ENCODE results near the gene MYO1C.

MYO1C gene

DNA sequence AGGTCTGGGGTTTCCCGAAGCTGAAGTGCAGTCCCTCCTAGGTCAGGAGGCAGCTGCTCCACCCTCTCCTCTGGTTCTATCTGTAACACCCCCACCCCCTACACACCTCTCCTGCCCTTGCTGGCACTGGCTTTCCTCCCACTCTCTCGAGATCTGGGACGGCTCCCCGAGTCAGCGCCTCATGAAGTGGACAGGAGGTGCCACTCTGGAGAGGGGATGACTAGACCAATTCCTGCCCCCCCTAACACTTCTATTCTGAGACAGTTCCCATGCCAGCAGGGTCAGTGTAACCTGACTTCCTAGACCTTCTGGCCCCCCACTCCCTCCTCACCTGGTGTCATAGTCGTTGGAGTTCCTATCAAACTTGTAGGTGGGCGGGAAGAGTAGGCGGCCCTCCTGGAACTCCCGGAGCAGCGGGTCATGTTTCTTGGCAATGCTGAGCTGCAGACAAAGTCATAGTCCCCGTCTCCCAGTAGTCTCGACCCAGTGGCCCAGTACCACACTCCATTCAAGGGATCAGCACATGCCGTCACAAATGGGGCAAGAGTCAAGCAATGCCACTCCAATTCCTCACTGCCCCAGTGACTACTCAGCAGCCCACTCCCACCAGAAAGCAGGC lies 14.3 kb upstream of the MYO1C start:
- no peak for DNase-seq (ENCODE audit: low read depth, low spot score)

DNA sequence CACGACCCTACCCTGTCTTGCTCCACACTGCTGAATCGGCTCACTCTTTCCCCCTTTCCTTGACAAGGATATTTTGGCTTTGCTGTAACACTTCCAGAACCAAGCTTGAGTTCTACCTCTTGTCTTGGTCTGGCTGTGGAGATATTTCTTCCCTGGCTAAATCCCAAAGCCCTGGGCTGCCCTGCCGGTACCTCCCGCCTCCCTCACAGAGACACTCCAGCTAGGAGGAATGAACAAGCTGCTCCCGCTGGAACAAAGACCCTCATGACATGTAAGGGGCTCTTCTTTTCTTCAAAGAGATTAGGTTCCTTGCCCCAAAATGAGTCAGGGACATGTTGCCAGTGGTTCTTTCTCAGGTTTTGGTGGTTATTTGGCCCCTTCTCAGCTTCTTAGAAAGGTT lies 13.1 kb upstream of the MYO1C start:
- no peak for DNase-seq (ENCODE audit: low read depth, low spot score)

- no peak for DNase-seq (ENCODE audit: low read depth, low spot score)
These were observed 12.4 kb upstream of the MYO1C start for GRCh38 chr17:1504866-1505265.

GRCh38 chr17:1503699-1504098 lies 11.2 kb upstream of the MYO1C start:
- DNase-seq (ENCODE audit: low read depth, low spot score) = no peak

DNA sequence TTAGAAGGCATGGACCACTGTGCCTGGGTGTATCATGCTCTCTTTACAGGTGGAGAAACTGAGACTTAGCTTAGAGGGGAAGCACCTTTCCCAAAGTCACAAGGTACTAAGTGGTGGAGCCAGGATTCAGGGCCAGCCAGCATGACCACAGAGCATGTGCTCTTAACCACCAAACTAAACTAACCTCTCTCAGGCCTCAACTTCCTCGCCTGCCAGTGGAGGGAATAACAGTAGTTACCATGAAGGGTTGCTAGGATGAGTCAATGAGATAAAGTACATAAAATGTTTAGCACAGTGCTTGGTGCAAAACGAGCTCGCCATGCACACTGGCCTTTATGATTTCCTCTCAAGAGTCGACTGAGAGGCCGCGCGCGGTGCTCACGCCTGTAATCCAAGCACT lies 6.4 kb upstream of the MYO1C start:
- DNase-seq (ENCODE audit: low read depth, low spot score) = no peak

DNA sequence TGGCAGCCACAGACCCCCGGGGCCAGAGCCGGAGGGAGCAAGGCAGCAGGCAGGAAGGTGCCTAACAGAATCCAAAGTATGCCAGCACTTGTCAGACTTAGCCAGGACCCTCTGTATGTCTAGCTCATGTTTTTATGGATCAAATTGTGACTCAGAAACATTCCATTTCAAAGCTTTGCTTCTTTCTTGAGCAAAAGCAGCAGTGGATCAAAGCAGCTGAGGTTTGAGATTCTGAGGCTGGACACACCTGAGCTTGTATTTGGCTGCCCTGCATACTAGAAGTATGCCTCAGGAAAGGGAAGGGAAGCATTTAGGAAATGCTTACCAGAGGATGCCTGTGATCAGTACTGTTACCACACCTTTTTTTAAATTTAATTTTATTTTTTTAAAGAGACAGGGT lies 5.7 kb upstream of the MYO1C start:
- DNase-seq (ENCODE audit: low read depth, low spot score) = no peak

- DNase-seq (ENCODE audit: low read depth, low spot score) = no peak
These were observed 5.3 kb upstream of the MYO1C start for GRCh38 chr17:1497831-1498230.

GRCh38 chr17:1496869-1497268 lies 4.4 kb upstream of the MYO1C start:
- DNase-seq (ENCODE audit: low read depth, low spot score) = no peak

DNA sequence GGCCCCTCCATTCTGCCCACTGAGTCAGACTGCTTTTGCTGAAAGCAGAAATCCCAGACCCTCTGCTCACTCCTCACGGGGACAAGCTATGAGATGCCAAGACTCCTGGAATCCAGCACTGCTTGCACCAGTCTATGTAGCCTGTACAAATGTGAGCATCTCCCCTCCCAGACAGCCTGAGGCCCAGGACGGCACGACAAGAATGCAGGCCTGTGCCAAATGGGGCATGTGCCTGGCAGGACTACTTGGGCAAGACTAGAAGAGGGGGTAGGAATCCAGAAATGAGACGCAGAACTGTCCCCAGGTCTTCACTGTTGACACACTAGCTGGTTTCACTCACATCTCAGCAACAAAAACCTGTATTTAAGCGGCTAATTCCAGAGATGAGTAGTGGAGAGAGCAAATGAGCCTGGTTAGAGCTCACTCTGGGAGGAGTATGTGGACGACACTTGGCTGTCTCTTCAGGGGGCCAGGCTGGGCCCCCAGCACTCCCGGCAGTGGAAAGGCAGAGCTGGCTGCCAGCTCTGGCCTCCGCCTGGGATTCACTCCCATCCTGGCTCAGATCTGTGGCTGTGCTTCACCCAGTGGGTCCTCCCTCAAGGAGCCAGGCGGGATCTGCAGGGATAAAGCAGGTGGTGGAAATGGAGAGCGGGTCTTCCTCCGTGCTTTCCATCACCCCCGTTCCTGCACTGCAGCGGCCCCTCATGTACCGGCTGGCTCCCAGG lies 2.9 kb upstream of the MYO1C start:
- DNase-seq (ENCODE audit: low read depth, low spot score) = no peak

DNA sequence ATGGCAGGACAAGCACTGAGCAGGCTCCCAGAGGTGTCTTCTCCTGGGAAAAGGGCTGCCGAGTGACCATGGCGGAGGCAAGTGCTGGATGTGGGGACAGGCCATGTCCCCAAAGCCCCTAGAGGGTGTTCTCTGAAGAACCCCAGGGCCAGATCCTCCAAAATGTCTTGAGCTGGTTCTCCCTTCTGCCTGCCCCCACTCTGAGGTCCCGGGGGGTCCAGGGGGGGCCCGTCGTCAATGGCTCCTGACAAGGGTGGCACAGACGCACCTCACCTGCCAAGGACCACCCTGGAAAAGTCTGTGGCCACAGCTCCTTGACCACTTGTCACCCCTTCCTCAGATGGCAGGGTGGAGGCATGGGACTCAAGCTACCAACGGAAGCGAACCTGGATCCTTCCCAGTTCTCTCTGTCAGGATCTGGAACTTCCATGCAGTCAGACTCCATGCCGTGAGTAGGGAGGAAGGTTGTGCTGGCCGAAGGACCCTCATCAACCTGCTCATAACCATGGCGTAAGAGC lies 2.3 kb upstream of the MYO1C start:
- DNase-seq (ENCODE audit: low read depth, low spot score) = no peak

- no peak for DNase-seq (ENCODE audit: low read depth, low spot score)
These were observed 1.7 kb upstream of the MYO1C start for GRCh38 chr17:1494203-1494602.

GRCh38 chr17:1493291-1493980 lies 950 bp upstream of the MYO1C start:
- no peak for DNase-seq (ENCODE audit: low read depth, low spot score)

DNA sequence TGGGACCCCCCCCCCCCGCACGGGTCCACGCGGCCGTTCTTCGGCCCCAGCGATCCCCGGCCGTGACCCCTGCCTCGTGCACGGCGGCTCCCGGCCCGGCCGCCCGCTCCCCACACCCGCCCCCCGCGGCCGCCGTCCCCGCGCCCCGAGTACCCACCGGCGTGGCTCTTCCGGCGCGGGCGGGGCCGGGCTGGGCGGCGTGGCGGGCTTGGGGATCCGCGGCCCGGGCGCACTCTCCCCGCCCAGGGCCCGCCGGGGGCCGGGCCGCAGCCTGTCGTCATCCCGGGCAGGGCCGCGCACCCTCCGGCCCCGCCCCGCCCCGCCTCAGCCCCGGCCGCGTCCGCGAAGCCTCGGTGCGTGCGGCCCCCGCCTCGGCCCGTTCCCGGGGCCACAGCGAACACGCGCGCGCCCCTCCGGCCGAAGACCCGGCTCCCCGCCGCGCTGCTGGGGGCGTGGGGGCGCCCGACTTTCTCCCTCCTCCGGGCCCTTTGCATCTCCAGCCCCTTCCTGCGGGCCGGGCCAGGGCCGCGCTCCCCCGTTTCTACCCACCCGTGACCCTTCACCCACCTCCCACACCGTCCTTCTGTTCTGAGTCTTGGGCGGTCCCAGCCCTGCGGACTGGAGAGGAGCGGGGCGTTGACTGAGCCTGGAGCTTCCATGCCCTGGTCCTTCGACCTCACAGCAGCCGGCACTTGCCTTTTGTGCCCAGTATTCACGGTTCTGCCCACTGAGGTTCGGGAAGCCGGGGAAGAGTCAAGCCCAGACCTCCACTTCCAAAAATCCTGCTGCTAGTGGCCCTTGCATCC lies 840 bp downstream of the MYO1C start:
- DNase-seq (ENCODE audit: low read depth, low spot score) = no peak

DNA sequence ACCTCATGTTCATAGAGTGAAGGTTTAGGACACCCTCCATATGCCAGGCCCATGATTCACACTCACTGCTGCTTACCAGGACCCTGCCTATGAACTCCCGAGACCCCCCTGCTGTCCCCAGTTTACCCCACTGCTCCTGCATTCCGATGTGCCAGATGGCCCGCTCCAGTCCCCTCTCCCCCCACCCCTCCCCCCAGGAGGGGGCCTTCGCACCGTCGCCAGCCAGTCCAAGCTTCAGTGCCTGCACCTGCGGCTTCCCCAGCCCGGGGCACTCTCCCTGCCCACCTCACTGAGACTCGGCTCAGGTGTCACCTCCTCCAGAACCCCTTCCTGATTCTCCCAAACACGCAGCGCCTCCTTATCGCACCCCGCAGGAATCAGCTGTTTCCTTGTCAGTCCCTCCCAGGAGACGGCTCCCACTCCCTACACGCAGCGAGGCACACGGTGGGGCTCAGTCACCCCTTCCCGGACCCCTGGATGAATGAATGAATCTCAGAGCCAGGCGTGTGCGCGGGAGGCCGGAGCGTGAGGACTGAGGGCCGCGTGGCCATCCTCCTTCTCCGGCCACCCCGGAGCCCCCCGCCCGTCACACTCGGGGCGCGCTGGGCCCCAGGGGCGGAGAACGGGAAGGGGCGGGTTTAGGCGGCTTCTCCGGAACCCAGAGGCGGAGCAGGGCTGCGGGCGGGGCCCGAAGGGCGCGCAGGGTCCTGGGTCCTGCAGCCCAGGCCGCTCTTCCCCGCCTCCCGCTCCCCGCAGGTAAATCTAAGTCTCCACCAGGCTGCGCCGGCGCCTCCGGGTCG lies 1.6 kb downstream of the MYO1C start:
- DNase-seq (ENCODE audit: low read depth, low spot score) = no peak

DNA sequence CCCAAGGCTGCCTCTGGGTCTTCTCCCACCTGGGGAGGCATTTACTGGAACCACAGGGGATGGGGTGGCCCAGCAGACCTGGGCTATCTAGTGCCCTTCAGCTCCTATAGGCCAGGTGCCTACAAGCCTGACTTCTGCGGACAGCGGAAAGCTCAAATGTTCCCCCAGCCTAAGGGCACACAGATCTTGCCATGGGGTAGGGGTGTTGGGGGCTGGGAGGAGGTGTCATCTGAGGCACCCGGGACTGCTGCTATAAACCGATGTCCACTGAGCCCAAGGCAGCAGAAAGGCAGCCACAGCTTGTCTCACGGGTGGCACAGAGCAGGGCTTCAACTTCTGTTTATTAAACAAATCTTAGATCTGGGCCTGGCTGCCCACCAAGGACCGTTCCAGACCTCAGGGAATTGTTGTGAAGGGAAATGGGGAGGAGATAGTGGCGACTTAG lies 3.6 kb downstream of the MYO1C start:
- DNase-seq (ENCODE audit: low read depth, low spot score) = no peak

DNA sequence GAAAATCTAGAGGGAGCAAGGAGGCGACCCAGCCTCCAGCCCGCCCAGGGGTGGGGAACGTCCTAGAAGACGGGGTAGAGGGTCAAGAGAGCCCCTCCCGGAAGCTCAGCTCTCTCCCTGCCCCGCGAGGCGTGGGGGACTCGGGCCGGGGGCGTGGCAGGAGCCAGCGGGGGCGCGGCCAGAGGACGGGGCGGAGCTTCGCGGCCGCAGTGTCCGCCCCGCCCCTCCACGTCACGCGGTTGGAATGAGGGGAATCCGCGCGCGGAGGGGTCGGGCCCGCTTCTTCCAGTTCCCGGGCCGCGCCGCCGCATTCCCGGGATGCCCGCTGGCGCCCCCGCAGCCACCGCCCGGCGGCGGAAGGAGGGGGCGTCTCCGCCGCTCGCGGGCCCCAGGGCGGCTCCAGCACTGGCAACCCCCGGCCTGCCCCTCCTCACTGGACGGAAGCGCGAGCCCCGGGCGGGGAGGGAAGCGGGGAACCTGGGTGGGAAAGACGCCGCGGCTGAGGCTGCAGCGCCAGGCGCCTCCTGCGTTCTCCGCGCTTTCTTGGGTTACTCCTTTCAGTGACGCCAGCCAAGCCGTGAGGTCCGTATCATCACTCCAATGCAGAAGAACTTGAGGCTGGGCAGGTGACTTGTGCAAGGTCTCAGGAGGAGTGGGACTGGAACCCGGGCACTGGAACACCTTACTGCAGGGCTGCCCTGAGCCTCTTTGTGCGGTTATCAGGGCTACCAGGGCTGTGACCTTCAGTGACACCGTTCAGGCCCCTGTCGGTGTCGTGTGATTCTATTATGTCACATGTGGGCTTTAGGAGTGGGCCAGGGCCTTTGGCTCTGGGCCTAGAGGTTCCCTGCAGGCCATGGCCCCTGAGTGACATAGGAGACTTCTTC lies 4.3 kb downstream of the MYO1C start:
- no peak for DNase-seq (ENCODE audit: low read depth, low spot score)

- DNase-seq (ENCODE audit: low read depth, low spot score) = peak; percentile 38
These were observed 5.4 kb downstream of the MYO1C start for GRCh38 chr17:1486802-1487695.

DNA sequence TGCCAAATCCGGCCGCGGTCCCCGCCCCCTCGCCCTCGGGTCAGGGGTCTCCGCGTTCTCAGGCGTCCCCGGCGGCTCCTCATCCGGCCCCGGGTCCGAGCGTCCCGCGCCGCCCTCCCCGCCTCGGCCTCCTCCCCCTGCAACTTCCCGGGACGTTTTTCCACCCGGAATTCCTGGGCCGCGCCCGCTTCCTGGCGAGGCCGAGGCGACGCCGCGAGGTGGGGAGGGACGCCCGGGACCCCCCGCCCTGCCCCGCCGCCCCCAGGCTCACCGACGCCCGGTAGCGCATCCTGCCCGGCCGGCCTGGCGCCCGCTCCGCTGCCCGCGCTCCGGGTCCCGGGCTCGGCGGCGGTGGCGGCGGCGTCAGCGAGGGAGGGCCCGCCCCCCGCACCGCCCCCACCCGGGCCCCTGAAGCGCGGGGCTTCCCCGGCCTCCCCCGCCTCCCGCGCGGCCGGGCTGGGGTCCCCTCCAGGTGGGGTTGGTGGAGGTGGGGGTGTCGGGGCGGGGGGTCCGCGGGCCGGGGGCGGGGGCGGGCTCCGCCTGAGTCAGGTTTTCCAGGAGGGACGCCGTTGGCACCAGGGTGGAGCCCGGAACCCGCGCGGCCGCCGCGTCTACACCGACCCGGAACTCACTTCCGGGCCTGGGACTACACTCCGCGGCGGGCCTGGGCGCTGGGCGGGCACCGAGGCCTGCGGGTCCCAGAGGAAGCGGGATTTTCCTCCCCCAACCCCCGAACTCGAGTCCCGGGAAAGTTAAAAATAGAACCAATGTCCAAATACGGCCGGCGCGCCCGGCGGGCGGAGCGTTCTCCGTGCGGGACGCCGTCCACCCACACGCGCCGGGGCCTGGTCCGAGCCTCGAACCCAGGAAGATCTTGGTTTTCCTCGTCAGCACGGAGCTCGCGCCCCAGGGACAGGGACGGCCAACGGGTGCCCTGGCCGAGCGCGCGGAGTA lies 6.8 kb downstream of the MYO1C start:
- no peak for DNase-seq (ENCODE audit: low read depth, low spot score)

Measured in brain pericyte (primary cell).